ACHN (cell line): ENCODE data around the gene PLB1.
A peak's percentile ranks its signal among the peaks of the same experiment; 100 is the strongest.
"Not testable (repeated sequence)": the region's sequence is repeated elsewhere in the genome, so short reads cannot be mapped to it uniquely, and the experiment has no call there.

Source experiments
- DNase-seq: peaks from one replicate; pipeline ENCODE4 v3.0.0-alpha.2; 2015
- in situ Hi-C: cut with HindIII; loops from 2 replicates; pipeline ENCODE4 v1.10.0; 2017; ENCODE audit warnings: low sequenced_read_pairs, low pct_ligation_motif_present, low pct_unique_long_range_greater_than_20kb

PLB1 gene

DNA sequence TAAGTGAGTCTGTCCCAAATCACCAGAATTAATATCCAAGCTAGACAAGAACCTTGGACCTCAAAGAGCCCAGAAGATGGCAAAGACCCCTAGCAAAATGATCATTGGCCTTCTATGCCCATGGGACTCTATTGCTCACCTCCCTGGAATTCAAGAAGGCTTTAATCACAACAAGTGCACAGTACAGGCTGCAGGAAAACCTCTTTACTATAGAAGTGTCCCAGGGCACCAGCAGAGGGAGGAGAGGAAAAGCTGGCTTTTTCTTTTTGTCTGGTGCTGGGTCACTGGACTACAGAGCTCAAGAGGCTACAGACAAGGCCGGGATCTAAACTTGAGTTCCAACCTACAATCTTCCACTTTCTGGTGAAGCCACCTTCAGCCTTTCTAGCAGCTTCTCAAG, 167.5 kb downstream of the PLB1 start:
- in situ Hi-C loops: no loop called here
- DNase-seq: peak; percentile 90

DNA sequence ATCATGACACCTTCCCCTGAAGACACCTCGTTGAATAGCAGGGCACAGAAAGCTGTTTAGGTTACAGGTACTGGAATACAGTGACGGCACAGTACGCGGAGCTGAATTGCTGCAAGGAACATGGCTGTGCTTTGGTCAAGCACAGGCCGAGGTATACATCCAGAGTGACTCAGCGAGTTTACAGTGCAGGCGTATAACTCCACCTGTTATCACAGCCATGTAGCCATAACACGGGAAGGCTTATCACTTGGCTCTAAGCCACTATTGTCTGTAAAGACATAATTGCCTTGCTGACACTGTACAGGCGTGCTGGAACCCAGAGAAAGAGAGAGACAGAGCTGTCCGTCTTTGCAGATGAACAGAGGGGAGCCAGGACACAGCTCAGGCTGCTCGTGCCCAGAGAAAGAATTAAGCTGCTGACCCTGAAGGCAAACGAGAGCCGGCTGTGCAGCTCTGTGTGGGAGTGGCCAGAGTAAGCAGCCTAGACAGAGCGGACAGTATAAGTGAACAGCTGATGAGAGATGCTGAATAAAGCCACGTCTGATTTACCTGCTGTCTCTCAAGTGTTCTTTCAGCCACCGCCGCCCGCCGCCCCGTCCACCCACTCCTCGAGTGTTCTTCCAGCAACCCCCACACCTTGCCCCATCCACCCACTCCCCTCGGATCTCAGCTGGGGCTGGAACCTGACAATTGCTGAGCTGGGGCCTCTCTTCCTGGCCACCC, 168.4 kb downstream of the PLB1 start:
- in situ Hi-C loops: no loop called here
- no peak for DNase-seq

DNA sequence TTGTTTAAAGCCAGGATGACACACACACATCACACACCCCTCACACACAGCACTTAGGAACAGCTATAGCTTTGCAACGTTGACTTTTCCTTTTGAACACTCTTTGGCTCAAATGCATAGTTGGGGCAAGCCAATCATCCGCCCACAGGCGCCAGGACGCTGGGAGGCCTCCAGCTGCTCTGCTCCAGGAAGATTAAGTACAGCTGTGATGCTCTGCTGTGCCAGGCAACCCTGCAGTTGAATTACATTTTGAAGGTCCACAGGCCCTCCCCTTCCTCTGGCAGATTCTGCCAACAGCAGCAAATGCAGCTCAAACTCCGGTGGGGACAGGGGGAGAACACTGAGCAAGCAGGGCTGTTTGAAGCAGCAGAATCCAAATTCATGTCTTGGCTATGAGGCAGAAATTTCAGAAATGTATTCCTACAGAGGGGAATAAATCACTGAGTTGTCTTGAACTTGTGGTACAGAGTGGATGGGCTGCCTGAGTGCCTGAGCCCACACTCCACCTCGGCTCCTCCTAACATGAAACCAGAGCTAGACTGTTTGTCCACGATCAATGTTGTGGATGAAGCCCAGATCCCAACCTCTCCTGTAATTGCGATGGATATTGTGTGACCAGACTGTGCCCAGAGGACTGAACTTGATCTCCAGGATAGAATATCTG, 169.3 kb downstream of the PLB1 start:
- no peak for DNase-seq
- in situ Hi-C loops: no loop called here

DNA sequence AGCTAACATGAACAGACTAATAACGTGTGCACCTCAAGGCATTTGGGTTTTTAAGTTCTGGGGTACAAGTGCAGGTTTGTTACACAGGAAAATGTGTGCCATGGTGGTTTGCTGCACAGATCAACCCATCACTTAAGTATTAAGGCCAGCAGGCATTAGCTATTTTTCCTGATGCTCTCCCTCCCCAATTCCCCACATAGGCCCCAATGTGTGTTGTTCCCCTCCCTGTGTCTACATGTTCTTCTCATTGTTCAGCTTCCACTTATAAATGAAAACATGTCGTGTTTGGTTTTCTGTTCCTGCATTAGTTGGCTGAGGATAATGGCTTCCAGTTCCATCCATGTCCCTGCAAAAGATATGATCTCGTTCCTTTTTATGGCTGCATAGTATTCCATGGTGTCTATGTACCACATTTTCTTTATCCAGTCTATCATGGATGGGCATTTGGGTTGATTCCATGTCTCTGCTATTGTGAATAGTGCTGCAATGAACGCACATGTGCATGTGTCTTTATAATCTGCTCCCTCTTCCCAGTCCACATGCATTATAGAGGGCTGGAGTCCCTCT, 170.0 kb downstream of the PLB1 start:
- DNase-seq, in situ Hi-C loops: not testable (repeated sequence)

DNA sequence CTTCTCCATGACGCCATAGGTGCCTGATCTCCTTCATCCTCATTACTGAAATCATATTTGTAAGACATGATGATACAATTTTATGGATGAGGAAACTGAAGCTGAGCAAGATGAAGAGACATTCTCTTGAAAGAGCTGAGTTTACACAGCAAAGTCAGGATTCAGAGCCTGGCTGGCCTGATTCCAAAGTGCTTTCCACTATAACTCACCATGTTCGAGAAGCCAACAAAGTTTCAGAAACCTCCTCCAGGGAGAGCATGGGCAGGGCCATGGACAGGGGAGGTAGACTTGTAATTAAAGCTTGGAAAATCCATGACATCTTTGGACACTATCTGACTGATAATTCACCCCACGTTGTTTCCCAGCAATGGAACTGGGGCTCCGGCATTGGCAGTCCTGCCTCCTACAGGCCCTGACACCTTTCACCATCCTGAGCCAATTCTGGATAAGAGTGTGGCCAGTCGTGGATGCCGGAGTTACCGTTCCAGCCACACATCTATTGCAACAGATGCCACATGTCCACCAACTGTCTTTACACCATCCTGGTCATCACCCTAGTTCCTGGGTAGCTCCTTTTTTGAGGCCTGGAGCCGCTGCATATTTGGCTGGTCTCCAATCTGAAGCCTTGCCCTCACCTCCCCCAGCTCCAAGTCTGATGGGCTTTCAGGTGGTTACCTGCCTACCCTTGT, 170.8 kb downstream of the PLB1 start:
- no peak for DNase-seq
- in situ Hi-C loops: no loop called here

DNA sequence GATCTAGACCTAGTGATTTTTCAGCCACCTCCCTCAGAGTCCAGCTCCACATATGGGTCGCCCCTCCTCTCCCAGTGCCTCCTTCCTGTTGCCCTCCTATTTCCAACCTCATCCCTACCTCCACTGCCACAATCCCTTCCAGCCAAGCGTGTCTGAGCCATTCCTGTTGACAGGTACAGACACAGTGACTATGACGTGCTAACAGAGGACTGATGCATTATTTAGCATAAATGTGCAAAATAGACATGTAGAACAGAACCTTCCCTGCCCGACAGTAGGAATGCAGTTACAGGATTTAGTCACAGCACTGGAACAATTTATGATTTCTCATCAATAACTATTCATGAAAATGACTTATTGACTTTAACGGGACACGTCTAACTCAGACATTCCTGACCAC, 171.4 kb downstream of the PLB1 start:
- in situ Hi-C loops: no loop called here
- no peak for DNase-seq

DNA sequence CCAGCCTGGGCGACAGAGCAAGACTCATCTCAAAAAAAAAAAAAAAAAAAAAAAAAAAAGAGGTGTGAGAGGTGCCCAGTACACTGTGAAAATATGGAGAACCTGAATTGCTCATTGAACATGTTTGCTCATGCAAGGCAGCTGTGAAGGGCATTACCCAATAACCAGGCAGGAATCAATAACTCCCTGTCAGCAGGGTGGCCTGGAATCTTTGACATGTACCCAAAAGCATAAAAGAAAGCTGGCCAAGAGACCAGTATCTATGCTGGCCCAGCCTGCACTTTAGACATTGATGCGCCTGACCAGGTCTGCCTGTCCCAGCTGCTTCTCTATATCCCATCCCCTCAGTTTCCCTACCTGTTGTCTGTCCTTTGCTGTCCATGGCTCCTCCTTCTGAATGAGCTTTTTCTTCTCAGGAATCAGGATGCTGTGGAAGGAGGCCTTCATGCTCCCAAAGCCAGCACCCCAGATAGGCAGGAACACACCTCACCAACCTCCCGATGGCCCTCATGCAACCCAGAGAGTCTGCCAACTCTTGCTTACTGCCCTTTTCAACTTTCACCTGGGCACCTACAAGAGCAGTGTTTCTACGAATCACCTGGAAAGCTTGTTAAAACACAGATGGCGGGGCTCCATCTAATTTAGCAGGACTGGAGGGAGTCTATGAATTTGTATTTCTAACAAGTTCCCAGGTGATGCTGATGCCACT, 172.4 kb downstream of the PLB1 start:
- in situ Hi-C loops: no loop called here
- DNase-seq: no peak

DNA sequence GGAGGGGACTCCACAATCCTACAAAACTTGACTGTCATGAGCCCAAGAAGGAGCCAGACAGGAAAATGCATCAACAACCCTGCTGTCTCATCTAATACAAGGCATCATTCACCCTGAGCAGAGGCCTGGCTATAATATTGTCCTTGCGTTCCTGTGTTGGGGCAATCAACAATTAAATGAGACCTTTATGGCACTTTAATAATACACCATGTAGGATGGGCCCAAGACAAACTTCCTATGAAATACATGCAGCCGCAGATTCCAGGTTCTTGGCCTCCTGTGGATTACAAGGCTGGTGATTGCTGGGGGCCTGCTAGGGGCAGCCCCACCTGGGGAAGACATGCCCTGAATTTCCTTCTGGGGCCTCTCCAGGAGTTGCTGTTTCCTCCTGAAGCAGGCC, 173.0 kb downstream of the PLB1 start:
- no peak for DNase-seq
- in situ Hi-C loops: no loop called here

DNA sequence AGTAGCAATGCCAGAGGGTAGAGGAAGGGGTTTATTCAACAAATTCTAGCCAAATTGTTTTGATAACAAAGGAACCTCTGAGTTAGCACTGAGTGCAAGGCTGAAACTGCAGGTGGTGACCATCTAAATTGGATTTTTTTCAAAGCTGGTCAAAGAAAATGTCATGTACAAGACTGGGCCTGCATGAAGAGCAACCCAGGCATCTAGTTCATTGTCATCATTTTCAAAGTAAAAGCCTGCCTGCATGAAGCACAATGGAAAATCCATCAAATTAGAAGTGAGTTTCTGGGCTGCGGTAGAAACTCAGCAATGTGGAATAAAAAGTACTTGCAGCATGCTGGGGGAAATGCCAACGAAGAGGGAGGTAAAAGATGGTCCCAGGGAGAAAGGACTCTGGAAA, 175.0 kb downstream of the PLB1 start:
- DNase-seq: no peak
- in situ Hi-C loops: no loop called here

DNA sequence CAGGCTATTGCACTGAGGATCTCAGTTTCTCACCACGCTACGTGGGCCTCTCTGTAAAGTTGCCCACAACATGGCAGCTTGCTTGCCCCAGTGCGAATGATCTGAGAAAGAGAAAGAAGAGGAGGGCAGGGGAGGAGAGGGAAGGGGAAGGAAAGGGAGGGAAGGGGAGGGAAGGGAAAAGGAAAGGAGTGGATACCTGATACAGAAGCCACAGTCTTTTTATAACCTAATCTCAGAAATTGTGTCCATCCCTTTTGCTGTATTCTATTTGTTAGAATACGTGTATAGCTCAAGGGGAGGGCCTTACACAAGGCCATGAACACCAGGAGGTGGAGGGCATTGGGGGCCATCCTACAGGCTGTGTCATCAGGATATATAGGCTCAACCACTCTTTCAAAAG, 177.5 kb downstream of the PLB1 start:
- in situ Hi-C loops: no loop called here
- DNase-seq: no peak

DNA sequence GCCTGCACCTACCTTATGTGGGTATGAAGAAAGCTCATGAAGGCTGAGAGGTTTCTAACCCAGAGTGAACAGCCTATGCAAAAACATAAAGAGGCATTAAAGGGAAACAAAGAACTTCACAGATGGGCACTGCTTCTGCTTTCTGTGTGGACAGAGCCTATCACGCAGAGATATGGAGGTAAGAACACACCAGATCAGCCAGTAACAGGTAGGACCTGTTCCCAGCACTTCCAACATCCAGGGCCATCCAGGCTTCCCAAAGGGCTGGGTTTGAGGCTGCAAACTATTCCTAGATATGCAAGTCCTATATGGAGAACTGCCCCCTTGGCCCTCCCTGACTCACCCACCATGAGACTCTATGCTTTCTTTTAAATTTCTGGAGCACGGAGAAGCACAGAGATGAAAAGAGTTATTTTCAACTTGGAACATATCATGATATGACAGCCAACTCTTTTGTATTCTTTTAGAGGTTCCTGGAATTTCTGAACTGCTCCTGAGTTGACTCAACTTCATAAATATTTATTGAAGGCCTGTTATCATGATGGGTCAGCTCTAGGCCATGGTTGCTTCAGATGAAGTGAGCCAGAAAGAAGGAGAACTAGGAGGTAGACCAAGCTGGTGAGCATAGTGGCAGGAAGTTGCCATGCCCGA, 178.3 kb downstream of the PLB1 start:
- in situ Hi-C loops: no loop called here
- no peak for DNase-seq

DNA sequence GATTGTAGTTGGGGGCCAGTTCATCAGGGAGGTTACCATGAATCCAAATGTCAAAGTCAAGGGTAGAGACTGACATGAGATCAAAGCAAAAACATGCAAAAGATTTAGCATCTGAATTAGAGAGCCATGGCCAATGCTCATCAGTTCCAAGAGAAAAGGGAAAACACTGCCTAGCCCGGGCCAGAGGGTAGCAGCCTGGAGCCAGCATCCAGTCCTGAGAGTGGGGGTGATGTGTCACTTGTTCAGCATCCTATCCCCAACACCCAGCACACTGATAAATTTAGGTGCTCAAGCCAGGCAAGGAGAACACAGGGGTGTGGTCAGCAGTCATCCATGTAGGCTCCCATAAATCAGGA, 178.8 kb downstream of the PLB1 start:
- in situ Hi-C loops: no loop called here
- no peak for DNase-seq

DNA sequence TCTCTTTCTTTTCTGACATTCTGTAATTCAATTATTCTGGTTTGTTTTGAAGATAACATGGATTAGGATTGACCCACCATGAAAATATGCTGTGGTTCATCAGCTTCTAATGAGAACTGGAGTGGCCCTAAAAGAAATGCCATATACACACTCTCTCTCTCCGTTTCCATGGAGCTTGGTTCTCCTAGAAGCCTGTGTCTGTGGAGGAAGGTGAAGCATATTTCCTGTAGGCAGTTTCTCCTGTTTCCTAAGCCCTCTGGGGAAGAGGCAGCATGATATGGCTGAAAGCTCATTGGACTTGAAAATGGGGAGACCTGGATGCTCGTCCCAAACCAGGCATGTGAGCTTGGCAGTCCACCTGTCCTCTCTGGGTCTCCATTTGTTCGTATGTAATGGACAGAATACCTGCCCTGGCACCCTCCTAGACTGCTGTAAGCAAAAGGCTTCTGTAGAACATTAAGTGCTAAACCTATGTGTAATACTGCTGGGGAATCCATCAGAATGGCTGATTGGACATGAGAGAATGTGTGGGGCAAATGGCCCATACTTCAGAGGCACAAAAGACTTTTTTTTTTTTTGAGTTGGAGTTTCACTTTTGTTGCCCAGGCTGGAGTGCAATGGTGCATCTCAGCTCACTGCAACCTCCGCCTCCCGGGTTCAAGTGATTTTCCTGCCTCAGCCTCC, 180.4 kb downstream of the PLB1 start:
- in situ Hi-C loops: no loop called here
- no peak for DNase-seq

DNA sequence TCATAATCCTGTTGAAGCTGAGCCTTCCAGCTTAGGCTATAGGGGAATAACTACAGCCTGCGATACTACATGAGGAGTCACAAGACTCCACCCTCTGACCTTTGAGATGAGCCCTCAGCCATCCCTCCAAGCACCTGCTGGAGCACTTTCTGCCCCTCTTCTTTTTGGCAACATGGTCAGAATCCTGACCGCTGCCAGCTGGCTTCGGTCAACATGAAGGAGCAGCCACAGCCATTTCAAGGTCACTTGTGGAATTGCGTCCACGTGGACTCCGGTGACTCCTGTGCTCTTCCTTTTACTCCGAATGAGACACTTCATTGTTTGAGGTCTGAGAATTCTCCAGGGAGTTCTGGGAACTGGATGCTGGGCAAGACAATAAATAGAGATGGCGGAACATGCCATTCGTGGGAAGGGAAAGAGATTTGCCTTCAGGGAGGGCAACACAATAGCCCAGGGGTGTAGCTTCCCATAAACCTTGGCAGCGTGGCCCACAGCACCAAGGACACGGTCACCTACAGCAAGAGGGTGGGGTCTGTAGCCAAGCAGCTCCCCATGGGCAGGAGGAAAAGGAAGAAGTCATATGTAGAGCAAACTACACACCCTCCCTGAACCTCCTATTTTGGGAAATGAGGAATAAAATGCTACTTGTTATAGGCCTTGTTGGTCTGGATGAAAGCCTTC, 182.5 kb downstream of the PLB1 start:
- DNase-seq: no peak

DNA sequence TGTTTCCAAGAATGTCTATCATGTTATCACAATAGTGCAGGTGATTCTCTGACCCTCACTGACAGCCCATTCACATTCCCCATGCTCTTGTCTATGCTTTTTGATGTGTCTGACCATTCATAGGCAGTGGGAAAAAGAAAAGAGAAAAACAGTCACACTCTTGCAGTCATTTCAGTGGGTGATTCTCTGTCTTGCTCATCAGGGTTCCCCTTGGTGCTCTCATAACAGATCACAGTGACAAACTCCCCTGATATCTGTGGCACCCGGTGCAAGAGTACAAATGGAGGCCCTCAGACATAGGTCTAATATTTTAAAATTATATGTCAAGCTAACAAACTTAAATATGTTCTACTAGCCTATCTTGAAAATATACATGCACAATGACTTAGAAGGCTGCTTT, 183.1 kb downstream of the PLB1 start:
- no peak for DNase-seq
- in situ Hi-C loops: no loop called here

More for the DNA sequence above, 182.5 kb downstream of the PLB1 start:
- in situ Hi-C loops: no loop called here

DNA sequence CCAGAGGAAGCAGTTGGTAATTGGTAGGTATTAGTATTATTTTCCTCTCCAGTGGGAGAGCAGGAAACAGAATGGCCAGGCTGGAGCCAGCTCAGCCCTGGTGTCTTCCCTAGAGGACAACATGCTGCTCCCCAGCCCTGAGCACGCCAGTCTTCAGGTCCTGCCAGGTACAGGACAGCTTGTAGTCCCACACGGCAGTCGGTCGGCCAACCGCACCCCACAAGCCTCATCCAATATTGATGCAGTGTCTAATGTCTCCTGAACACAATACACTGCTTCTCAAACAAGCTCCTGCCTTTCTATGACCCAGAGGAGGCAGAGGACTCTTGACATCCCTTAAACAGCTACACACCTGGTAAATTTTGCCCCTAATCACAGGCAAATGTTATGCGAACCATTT, 184.8 kb downstream of the PLB1 start:
- DNase-seq: no peak
- in situ Hi-C loops: no loop called here

DNA sequence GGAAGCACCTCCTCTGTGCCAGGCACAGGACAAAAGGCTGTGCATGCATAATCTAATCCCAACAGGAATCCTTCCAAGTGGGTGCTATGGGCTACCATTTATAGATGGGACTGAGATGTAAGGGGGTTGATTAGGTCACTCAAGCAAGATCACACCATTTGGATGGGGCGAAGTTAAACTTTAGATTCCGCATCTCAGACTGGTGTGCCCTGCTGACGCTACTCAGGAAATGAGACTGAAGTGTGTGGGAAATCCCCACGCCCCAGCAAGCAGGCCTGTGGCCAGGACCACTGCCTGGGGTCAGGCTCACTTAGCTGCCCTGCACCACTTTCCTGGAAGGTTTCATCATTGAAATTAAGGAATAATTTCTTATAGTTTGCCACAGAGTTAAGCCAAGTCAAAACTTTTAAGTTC, 185.3 kb downstream of the PLB1 start:
- in situ Hi-C loops: no loop called here
- DNase-seq: peak; percentile 88

DNA sequence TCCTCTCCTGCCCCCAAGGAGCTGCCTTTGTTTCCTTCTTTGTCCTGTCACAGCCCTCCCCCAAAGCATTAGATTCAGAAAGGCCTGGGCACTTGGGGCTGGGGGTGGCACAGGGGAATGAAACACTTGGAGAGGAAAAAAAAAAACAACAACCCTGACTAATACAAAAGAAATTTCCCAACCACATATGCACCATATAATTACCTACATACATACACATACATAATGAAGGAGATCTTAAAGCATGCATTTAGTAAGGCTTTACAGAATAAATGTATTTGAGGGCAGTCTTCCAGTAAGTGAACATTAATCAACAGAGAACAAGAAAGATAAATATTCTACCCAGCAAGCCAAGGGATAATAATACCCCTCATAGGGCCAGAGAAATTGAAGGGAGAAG, 185.7 kb downstream of the PLB1 start:
- in situ Hi-C loops: no loop called here
- peak; percentile 53 for DNase-seq
